H9 (cell line): Measurements from ENCODE around the gene SPAM1. TPM values are rescaled to one million over a fixed set of nuclear protein-coding genes. Genes with fewer than 3 reads are reported as not detected.

ENCODE experiments used
- DNase-seq: peaks from one replicate; pipeline ENCODE4 v3.0.0-alpha.2; 2017
- H2AFZ ChIP-seq: one replicate; pipeline ENCODE4 v1.6.1; 2013; ENCODE audit warnings: mild to moderate bottlenecking, low read length, control low read depth, moderate library complexity
- H2AK5ac ChIP-seq: 2 replicates; pipeline ENCODE4 v1.6.1; 2013; ENCODE audit warnings: low read length, control low read depth, mixed read lengths; ENCODE audit not compliant: insufficient read length
- H2BK120ac ChIP-seq: one replicate; pipeline ENCODE4 v1.6.1; 2013; ENCODE audit warnings: low read depth, mild to moderate bottlenecking, low read length, control low read depth, inconsistent platforms; ENCODE audit not compliant: poor library complexity, severe bottlenecking
- H2BK12ac ChIP-seq: 2 replicates; pipeline ENCODE4 v1.6.1; 2013; ENCODE audit warnings: low read length, control low read depth, mixed read lengths, low read depth; ENCODE audit not compliant: insufficient read length
- H2BK15ac ChIP-seq: 2 replicates; pipeline ENCODE4 v1.6.1; 2013; ENCODE audit warnings: low read depth, low read length, control low read depth
- H2BK20ac ChIP-seq: one replicate; pipeline ENCODE4 v1.6.1; 2013; ENCODE audit warnings: low read depth, mild to moderate bottlenecking, low read length, control low read depth, inconsistent platforms; ENCODE audit not compliant: poor library complexity, severe bottlenecking
- H2BK5ac ChIP-seq: 2 replicates; pipeline ENCODE4 v1.6.1; 2013; ENCODE audit warnings: low read length, control low read depth, mixed read lengths; ENCODE audit not compliant: insufficient read length
- H3K14ac ChIP-seq: 2 replicates; pipeline ENCODE4 v1.6.1; 2013; ENCODE audit warnings: low read length, control low read depth; ENCODE audit not compliant: insufficient read depth
- H3K18ac ChIP-seq: 2 replicates; pipeline ENCODE4 v1.6.1; 2013; ENCODE audit warnings: low read depth, mild to moderate bottlenecking, mixed read lengths, low read length, control low read depth; ENCODE audit not compliant: insufficient read length
- H3K23ac ChIP-seq: 2 replicates; pipeline ENCODE4 v1.6.1; 2013; ENCODE audit warnings: low read length, control low read depth, mixed read lengths, low read depth; ENCODE audit not compliant: insufficient read length
- H3K23me2 ChIP-seq: 2 replicates; pipeline ENCODE4 v1.6.1; 2013; ENCODE audit warnings: low read depth, mild to moderate bottlenecking, mixed read lengths, low read length, control low read depth; ENCODE audit not compliant: insufficient read length, poor library complexity, severe bottlenecking
- H3K27ac ChIP-seq: 2 replicates; pipeline ENCODE4 v1.5.1; 2013; ENCODE audit warnings: low read length, control low read depth, mixed read lengths, low read depth; ENCODE audit not compliant: insufficient read length
- H3K27me3 ChIP-seq: 2 replicates; pipeline ENCODE4 v1.6.1; 2013; ENCODE audit warnings: low read length, control low read depth, inconsistent platforms; ENCODE audit not compliant: insufficient read depth
- H3K4ac ChIP-seq: 2 replicates; pipeline ENCODE4 v1.6.1; 2013; ENCODE audit warnings: low read depth, mild to moderate bottlenecking, control low read depth, inconsistent platforms, low read length, moderate library complexity
- H3K4me1 ChIP-seq: 2 replicates; pipeline ENCODE4 v1.6.1; 2013; ENCODE audit warnings: low read length, control low read depth, inconsistent platforms; ENCODE audit not compliant: insufficient read depth
- H3K4me2 ChIP-seq: 2 replicates; pipeline ENCODE4 v1.6.1; 2013; ENCODE audit warnings: low read length, control low read depth, mixed read lengths; ENCODE audit not compliant: insufficient read length, insufficient read depth
- H3K56ac ChIP-seq: 2 replicates; pipeline ENCODE4 v1.6.1; 2013; ENCODE audit warnings: low read depth, mild to moderate bottlenecking, mixed read lengths, low read length, control low read depth; ENCODE audit not compliant: insufficient read length
- H3K79me1 ChIP-seq: 2 replicates; pipeline ENCODE4 v1.6.1; 2013; ENCODE audit warnings: low read depth, mild to moderate bottlenecking, moderate library complexity, low read length, control low read depth, inconsistent platforms; ENCODE audit not compliant: insufficient read depth, poor library complexity, severe bottlenecking
- H3K79me2 ChIP-seq: 2 replicates; pipeline ENCODE4 v1.6.1; 2013; ENCODE audit warnings: low read length, control low read depth, inconsistent platforms; ENCODE audit not compliant: insufficient read depth
- H3K9ac ChIP-seq: 2 replicates; pipeline ENCODE4 v1.6.1; 2013; ENCODE audit warnings: low read length, control low read depth, mixed read lengths; ENCODE audit not compliant: insufficient read length; ENCODE audit errors: extremely low read depth
- H3K9me3 ChIP-seq: one replicate; pipeline ENCODE4 v1.6.1; 2013; ENCODE audit warnings: low read depth, low read length, inconsistent platforms; ENCODE audit not compliant: control insufficient read depth
- H3T11ph ChIP-seq: one replicate; pipeline ENCODE4 v1.6.1; 2013; ENCODE audit warnings: mild to moderate bottlenecking, low read length, control low read depth, inconsistent platforms
- H4K20me1 ChIP-seq: one replicate; pipeline ENCODE4 v1.6.1; 2013; ENCODE audit not compliant: control insufficient read depth, insufficient read length, insufficient read depth
- H4K5ac ChIP-seq: 2 replicates; pipeline ENCODE4 v1.6.1; 2013; ENCODE audit warnings: low read depth, mild to moderate bottlenecking, mixed read lengths, low read length, control low read depth; ENCODE audit not compliant: insufficient read length
- H4K8ac ChIP-seq: replicated peaks from 2 replicates; pipeline ENCODE4 v1.6.1; 2013; ENCODE audit warnings: low read length, control low read depth, mixed read lengths, low read depth; ENCODE audit not compliant: insufficient read length
- H4K91ac ChIP-seq: 2 replicates; pipeline ENCODE4 v1.6.1; 2013; ENCODE audit warnings: low read depth, mild to moderate bottlenecking, moderate library complexity, mixed read lengths, low read length, control low read depth; ENCODE audit not compliant: insufficient read length
- H3K27ac Mint-ChIP-seq, 3 experiments: 2 replicates in 2 of 3; 3 replicates in 1 of 3; pipeline ENCODE4 v1.8.0; 2020 to 2021; ENCODE audit warnings: mixed read lengths in 3 of 3, mild to moderate bottlenecking in 1 of 3, moderate library complexity in 1 of 3
- H3K27me3 Mint-ChIP-seq: 2 replicates; pipeline ENCODE4 v1.8.0; 2021; ENCODE audit warnings: low read depth, mild to moderate bottlenecking, moderate library complexity, mixed read lengths
- H3K36me3 Mint-ChIP-seq, 3 experiments: 2 replicates in 2 of 3; 3 replicates in 1 of 3; pipeline ENCODE4 v1.8.0; 2020 to 2021; ENCODE audit warnings: low read depth in 3 of 3, mixed read lengths in 3 of 3; ENCODE audit not compliant: insufficient read depth in 1 of 3
- H3K4me1 Mint-ChIP-seq, 2 experiments: 2 replicates each; pipeline ENCODE4 v1.8.0; 2020; ENCODE audit warnings: mixed read lengths in 2 of 2
- H3K4me3 Mint-ChIP-seq, 2 experiments: 2 replicates in 1 of 2; 3 replicates in 1 of 2; pipeline ENCODE4 v1.8.0; 2020 to 2021; ENCODE audit warnings: mild to moderate bottlenecking in 2 of 2, mixed read lengths in 2 of 2, moderate library complexity in 1 of 2
- H3K9me3 Mint-ChIP-seq, 2 experiments: 2 replicates in 1 of 2; 3 replicates in 1 of 2; pipeline ENCODE4 v1.8.0; 2020; ENCODE audit warnings: mild to moderate bottlenecking in 2 of 2, mixed read lengths in 2 of 2, moderate library complexity in 1 of 2
- WGBS: extraction: QIAGEN DNeasy Blood & Tissue Kit; methylation state at CpG from one replicate; pipeline ENCODE4 v1.1.7; 2013; ENCODE audit warnings: missing lambda C conversion rate, low lambda C conversion rate, mixed read lengths; ENCODE audit not compliant: insufficient read length; ENCODE audit errors: extremely low coverage; 5-methylcytosine and 5-hydroxymethylcytosine counted together
- total RNA-seq: library from RNA; stranded (reverse); gene quantifications from 2 replicates; pipeline ENCODE4 v1.2.1, GENCODE V29; 2021
- TF ChIP-seq, protein P1 (sequence below): fragments of 200-600 bp; sonication (generic); conservative IDR thresholded peaks from 3 replicates; pipeline ENCODE4 v1.8.0; 2021; ENCODE audit warnings: antibody characterized with exemption, mild to moderate bottlenecking

Gene SPAM1
- total RNA-seq, 1 experiment from 2014 or later = not detected

DNA sequence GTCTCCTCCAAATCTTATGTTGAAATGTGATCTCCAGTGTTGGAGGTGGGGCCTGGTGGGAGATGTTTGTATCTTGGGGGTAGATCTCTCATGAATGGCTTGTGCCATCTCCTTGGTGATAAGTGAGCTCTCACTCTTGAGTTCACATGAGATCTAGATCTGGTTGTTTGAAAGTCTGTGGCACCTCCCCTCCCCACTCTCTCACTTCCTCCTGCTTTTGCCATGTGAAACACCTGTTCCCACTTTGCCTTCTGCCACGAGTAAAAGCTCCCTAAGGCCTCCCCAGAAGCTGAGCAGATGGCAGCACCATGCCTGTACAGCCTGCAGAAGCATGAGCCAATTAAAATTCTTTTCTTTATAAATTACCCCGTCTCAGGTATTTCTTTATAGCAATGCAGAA is 84.3 kb downstream of the SPAM1 start:
- Histone ChIP-seq H4K91ac (no peak overlapping the region), H3K23me2 (no peaks in the 10 kb centered on the region), H2AK5ac (no peak overlapping the region), H3T11ph (no peak overlapping the region), H3K4me2 (no peak overlapping the region), H2AFZ (no peak overlapping the region), H3K18ac (no peak overlapping the region), H3K79me2 (no peaks in the 10 kb centered on the region), H2BK5ac (no peak overlapping the region), H3K4ac (no peak overlapping the region), H3K9ac (no peak overlapping the region), H2BK12ac (no peak overlapping the region), H3K4me1 (no peaks in the 10 kb centered on the region), H2BK15ac (no peak overlapping the region), H3K56ac (no peak overlapping the region), H3K27ac (no peak overlapping the region), H4K8ac (no peak overlapping the region), H2BK20ac (no peak overlapping the region), H4K20me1 (no peaks in the 10 kb centered on the region), H2BK120ac (no peak overlapping the region), H3K27me3 (no peaks in the 10 kb centered on the region), H3K14ac (no peak overlapping the region), H3K79me1 (no peaks in the 10 kb centered on the region), H3K23ac (no peak overlapping the region), H4K5ac (no peak overlapping the region), H3K9me3 (no peaks in the 10 kb centered on the region)
- peaks cover 0 to 3% of the 10 kb centered on the region in 2 experiments; a peak in 1 of 5 replicates for H3K9me3 Mint-ChIP-seq
- no peak for DNase-seq
- no CpG with 5 or more reads among the region's 2 CpGs for WGBS
- TF ChIP-seq, protein P1, sequence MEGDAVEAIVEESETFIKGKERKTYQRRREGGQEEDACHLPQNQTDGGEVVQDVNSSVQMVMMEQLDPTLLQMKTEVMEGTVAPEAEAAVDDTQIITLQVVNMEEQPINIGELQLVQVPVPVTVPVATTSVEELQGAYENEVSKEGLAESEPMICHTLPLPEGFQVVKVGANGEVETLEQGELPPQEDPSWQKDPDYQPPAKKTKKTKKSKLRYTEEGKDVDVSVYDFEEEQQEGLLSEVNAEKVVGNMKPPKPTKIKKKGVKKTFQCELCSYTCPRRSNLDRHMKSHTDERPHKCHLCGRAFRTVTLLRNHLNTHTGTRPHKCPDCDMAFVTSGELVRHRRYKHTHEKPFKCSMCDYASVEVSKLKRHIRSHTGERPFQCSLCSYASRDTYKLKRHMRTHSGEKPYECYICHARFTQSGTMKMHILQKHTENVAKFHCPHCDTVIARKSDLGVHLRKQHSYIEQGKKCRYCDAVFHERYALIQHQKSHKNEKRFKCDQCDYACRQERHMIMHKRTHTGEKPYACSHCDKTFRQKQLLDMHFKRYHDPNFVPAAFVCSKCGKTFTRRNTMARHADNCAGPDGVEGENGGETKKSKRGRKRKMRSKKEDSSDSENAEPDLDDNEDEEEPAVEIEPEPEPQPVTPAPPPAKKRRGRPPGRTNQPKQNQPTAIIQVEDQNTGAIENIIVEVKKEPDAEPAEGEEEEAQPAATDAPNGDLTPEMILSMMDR = no peak
- no peak overlapping the region for H3K4me3 Mint-ChIP-seq
- no peak overlapping the region for H3K27ac Mint-ChIP-seq
- peaks cover 0 to 3% (median 0%) of the 10 kb centered on the region in 3 experiments; a peak in 2 of 7 replicates for H3K36me3 Mint-ChIP-seq
- no peaks in the 10 kb centered on the region for H3K27me3 Mint-ChIP-seq
- peaks cover 5 to 13% of the 10 kb centered on the region in 2 experiments for H3K4me1 Mint-ChIP-seq

Other genes starting within 250 kb of the SPAM1 start
- 39.3 and 41.9 TPM in 2 replicates for gene WASL, start 176.2 kb upstream of the SPAM1 start, total RNA-seq
- not detected in 2 replicates for gene HYAL4, start 80.1 kb upstream of the SPAM1 start, total RNA-seq
- gene TMEM229A, start 107.8 kb downstream of the SPAM1 start, total RNA-seq = 0.37 and 0.46 TPM in 2 replicates